DND-41 (cell line): ENCODE data around the gene SHQ1.

Experiments used
- EZH2 ChIP-seq: IDR thresholded peaks from 3 replicates; pipeline ENCODE4 v1.6.1; 2012; ENCODE audit warnings: borderline replicate concordance, low read depth, mild to moderate bottlenecking, moderate library complexity, low read length, inconsistent platforms; ENCODE audit not compliant: severe bottlenecking
- TF ChIP-seq, protein P1 (sequence below): IDR thresholded peaks from 2 replicates; pipeline ENCODE4 v1.5.1; 2012; ENCODE audit warnings: borderline replicate concordance, low read length, moderate library complexity, mild to moderate bottlenecking; ENCODE audit not compliant: poor library complexity, severe bottlenecking; ENCODE audit errors: extremely low read depth

DNA sequence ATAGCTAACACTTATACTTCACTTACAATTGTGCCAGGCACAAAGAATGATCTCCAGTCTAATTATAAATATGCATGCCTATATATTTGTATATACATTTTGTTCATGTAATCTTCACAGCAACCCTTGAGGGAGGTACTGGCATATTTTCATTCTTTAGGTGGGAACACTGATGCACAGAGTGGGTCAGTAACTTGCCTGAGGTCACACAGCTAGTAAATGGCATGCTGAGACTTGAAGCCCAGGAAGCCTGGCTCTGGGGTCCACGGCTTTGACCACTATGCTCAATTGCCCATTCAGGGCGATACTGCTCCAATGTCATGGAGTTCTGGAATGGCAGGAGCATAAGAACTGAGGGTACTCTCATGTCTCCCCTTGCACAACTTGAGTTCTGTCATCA is 139.8 kb downstream of the SHQ1 start:
- no peak for TF ChIP-seq EZH2
- TF ChIP-seq, protein P1, sequence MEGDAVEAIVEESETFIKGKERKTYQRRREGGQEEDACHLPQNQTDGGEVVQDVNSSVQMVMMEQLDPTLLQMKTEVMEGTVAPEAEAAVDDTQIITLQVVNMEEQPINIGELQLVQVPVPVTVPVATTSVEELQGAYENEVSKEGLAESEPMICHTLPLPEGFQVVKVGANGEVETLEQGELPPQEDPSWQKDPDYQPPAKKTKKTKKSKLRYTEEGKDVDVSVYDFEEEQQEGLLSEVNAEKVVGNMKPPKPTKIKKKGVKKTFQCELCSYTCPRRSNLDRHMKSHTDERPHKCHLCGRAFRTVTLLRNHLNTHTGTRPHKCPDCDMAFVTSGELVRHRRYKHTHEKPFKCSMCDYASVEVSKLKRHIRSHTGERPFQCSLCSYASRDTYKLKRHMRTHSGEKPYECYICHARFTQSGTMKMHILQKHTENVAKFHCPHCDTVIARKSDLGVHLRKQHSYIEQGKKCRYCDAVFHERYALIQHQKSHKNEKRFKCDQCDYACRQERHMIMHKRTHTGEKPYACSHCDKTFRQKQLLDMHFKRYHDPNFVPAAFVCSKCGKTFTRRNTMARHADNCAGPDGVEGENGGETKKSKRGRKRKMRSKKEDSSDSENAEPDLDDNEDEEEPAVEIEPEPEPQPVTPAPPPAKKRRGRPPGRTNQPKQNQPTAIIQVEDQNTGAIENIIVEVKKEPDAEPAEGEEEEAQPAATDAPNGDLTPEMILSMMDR, result no peak
